Muscle of leg (tissue), 11 donors: ENCODE measurements around the gene CRYBA1. TPM values are rescaled to one million over a fixed set of nuclear protein-coding genes. Genes with fewer than 3 reads are reported as not detected.
A peak's percentile ranks its signal among the peaks of the same experiment; 100 is the strongest.
"Not testable (repeated sequence)": the region's sequence is repeated elsewhere in the genome, so short reads cannot be mapped to it uniquely, and the experiment has no call there.

Experiments used
- DNase-seq: peaks from one replicate; pipeline ENCODE4 v3.0.0; 2013
- H3K27ac ChIP-seq: one replicate; pipeline ENCODE4 v1.5.1; 2013; ENCODE audit warnings: mild to moderate bottlenecking, low read length, control low read depth
- H3K27me3 ChIP-seq: one replicate; pipeline ENCODE4 v1.6.1; 2013; ENCODE audit warnings: low read length; ENCODE audit not compliant: control insufficient read depth, insufficient read depth
- H3K36me3 ChIP-seq: one replicate; pipeline ENCODE4 v1.6.1; 2013; ENCODE audit warnings: low read length; ENCODE audit not compliant: control insufficient read depth, insufficient read depth
- H3K4me1 ChIP-seq: one replicate; pipeline ENCODE4 v1.6.1; 2013; ENCODE audit warnings: low read length; ENCODE audit not compliant: control insufficient read depth, insufficient read depth
- H3K4me3 ChIP-seq: one replicate; pipeline ENCODE4 v1.5.1; 2013; ENCODE audit warnings: low read length, control low read depth
- H3K9me3 ChIP-seq: replicated peaks from 2 replicates; pipeline ENCODE4 v1.6.1; 2013; ENCODE audit warnings: low read depth, low read length; ENCODE audit not compliant: control insufficient read depth
- WGBS: methylation state at CpG from one replicate; pipeline ENCODE4 v1.1.5; 2013; ENCODE audit warnings: missing lambda C conversion rate; ENCODE audit not compliant: insufficient coverage; 5-methylcytosine and 5-hydroxymethylcytosine counted together
- polyA plus RNA-seq, 8 donors: library from polyadenylated mRNA; unstranded; fragments of 120-200 nt; gene quantifications; one replicate each; pipeline versions ENCODE4 v1.2.1 to v1.2.3, GENCODE V29; 2013; ENCODE audit warnings: inconsistent platforms in 1 of 8, low replicate concordance in 1 of 8; ENCODE audit not compliant: insufficient read length in 8 of 8, insufficient read depth in 1 of 8
- total RNA-seq: library from RNA; stranded (reverse); fragments of 120-200 nt; gene quantifications from one replicate; pipeline ENCODE4 v1.2.4, GENCODE V29; 2013

The CRYBA1 gene
- total and polyA plus RNA-seq, 9 donors: not detected

DNA sequence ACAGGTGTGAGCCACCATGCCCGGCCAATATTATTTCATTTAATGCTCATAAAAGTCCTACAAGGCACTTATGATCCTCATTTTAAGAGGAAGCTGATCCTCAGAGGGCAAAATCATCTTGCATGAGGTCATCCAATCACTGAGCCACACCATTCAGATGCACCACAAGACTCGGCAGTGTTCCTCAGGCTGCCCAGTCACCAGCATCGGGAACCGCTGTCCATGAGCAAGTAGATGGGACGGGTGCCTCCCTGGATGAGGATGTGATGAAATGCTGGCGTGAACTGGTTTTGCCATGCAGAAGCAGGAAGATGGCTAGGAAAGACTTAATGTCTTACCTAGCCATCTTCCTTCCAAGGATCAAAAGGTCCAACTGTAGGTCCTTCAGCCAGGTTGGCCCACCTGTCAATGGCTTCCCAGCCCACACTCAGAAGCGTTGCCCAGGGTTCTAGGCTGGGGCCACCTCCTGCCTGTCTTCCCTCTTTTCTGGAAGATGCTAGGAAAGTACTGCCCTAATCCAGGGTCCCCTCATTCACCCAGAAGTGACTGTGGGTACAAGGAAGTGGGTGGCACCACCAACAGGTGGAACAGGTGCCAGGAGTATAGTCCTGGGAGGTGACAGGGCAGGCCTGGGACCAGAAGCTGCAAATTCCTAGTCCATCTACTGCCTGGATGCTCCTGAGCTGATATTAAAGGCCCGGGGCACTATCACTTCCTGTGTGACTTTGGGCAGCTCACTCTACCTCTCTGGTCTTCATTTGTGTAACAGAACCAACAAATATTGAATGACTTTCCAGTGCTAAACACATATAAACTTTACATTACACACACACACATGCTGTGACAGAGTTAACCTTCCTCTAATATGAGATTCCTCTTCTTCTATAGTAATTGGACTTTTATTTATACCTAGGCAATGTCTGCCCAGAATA lies 32.2 kb upstream of the CRYBA1 start:
- H3K36me3 ChIP-seq: no peaks in the 10 kb centered on the region
- H3K9me3 ChIP-seq: no peaks in the 10 kb centered on the region
- H3K27ac ChIP-seq: no peak overlapping the region
- WGBS: 100% methylated on average over 2 of the region's 8 CpGs
- no peak overlapping the region for H3K4me3 ChIP-seq
- DNase-seq: no peak
- no peaks in the 10 kb centered on the region for H3K27me3 ChIP-seq
- H3K4me1 ChIP-seq: peaks cover 6% of the 10 kb centered on the region

DNA sequence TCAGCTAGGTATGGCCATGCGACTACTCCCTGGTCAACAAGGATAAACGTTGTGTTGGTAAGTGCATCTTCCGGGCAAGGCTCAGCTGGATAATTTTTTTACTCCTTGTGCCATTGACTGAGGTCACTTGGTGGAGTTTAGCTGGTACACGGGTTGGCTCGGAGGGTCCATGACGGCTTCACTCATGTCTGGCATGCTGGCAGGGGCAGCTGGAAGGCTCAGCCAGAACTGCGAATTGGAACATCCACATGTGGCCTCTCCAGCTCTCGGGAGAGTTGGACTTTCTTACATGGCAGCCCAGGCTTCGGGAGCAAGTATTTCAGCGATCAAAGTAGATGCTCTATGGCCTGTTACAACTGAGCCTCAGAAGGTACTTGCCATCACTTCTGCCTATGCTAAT lies 31.5 kb upstream of the CRYBA1 start:
- DNase-seq: no peak
- H3K4me3 ChIP-seq: no peak overlapping the region
- no peaks in the 10 kb centered on the region for H3K36me3 ChIP-seq
- H3K27ac ChIP-seq: no peak overlapping the region
- H3K27me3 ChIP-seq: no peaks in the 10 kb centered on the region
- H3K4me1 ChIP-seq: peaks cover 6% of the 10 kb centered on the region
- H3K9me3 ChIP-seq: no peaks in the 10 kb centered on the region
- 77% methylated on average over 10 of the region's 10 CpGs for WGBS

DNA sequence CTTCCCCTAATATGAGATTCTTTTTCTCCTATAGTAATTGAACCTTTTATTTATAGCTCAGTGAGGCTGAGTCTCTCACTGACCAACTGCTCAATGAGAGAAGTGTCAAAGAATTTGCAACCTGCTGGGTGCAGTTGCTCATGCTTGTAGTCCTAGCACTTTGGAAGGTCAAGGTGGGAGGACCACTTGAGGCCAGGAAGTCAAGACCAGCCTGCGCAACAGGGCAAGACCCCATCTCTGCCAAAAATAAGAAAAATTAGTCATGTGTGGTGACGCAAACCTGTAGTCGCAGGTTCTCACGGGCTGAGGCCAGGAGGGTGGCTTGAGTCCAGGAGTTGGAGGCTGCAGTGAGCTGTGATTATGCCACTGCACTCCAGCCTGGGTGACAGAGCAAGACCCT lies 30.9 kb upstream of the CRYBA1 start:
- Histone ChIP-seq H3K9me3 (no peaks in the 10 kb centered on the region), H3K4me3 (no peak overlapping the region), H3K4me1 (peaks cover 6% of the 10 kb centered on the region), H3K27ac (no peak overlapping the region), H3K36me3 (no peaks in the 10 kb centered on the region), H3K27me3 (no peaks in the 10 kb centered on the region)
- DNase-seq: no peak
- 100% methylated on average over 1 of the region's 4 CpGs for WGBS

DNA sequence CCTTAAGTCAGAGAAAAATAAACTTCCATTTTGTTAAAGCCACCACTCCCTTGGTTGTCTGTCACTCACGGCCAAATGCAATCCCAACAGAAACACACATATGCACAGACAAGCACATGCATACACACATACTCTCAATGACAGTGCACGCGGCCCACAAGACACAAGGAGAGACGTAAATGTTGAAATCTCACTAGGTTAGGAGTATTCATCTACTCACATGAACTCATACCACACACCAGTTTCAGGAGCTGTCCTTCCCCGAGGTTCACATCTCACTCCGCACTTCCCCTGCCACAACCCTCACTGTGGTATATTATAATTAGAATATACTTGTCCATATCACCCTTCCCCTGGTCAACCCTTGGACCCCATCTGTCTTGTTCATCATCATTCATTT lies 30.5 kb upstream of the CRYBA1 start:
- DNase-seq: no peak
- Histone ChIP-seq H3K27ac (no peak overlapping the region), H3K9me3 (no peaks in the 10 kb centered on the region), H3K27me3 (no peaks in the 10 kb centered on the region), H3K36me3 (no peaks in the 10 kb centered on the region), H3K4me3 (no peak overlapping the region), H3K4me1 (peaks cover 6% of the 10 kb centered on the region)
- WGBS: 50% methylated on average over 1 of the region's 6 CpGs

GRCh38 chr17:29216856-29217255 lies 29.8 kb upstream of the CRYBA1 start:
- no peak overlapping the region for H3K4me3 ChIP-seq
- no peaks in the 10 kb centered on the region for H3K9me3 ChIP-seq
- peaks cover 6% of the 10 kb centered on the region for H3K4me1 ChIP-seq
- H3K27me3 ChIP-seq: no peaks in the 10 kb centered on the region
- no peak overlapping the region for H3K27ac ChIP-seq
- WGBS: 83% methylated on average over 2 of the region's 5 CpGs
- no peak for DNase-seq
- no peaks in the 10 kb centered on the region for H3K36me3 ChIP-seq

GRCh38 chr17:29219378-29220047 lies 27.1 kb upstream of the CRYBA1 start:
- H3K27ac ChIP-seq: no peak overlapping the region
- H3K4me1 ChIP-seq: peaks cover 6% of the 10 kb centered on the region
- H3K36me3 ChIP-seq: no peaks in the 10 kb centered on the region
- WGBS: 7% methylated on average over 9 of the region's 14 CpGs
- no peaks in the 10 kb centered on the region for H3K27me3 ChIP-seq
- no peaks in the 10 kb centered on the region for H3K9me3 ChIP-seq
- peak; percentile 84 for DNase-seq
- no peak overlapping the region for H3K4me3 ChIP-seq

- not testable (repeated sequence) for H3K27me3 ChIP-seq, H3K36me3 ChIP-seq, DNase-seq, H3K27ac ChIP-seq, H3K4me3 ChIP-seq, H3K9me3 ChIP-seq, H3K4me1 ChIP-seq
- WGBS: 91% methylated on average over 3 of the region's 11 CpGs
Observed at GRCh38 chr17:29221338-29221737, 25.3 kb upstream of the CRYBA1 start.

GRCh38 chr17:29225396-29225795 lies 21.3 kb upstream of the CRYBA1 start:
- no peaks in the 10 kb centered on the region for H3K36me3 ChIP-seq
- H3K4me3 ChIP-seq: no peak overlapping the region
- H3K4me1 ChIP-seq: no peaks in the 10 kb centered on the region
- DNase-seq: no peak
- no peaks in the 10 kb centered on the region for H3K27me3 ChIP-seq
- H3K27ac ChIP-seq: no peak overlapping the region
- no peaks in the 10 kb centered on the region for H3K9me3 ChIP-seq

- DNase-seq: no peak
- Histone ChIP-seq H3K36me3 (no peaks in the 10 kb centered on the region), H3K27ac (no peak overlapping the region), H3K4me3 (no peak overlapping the region), H3K4me1 (no peaks in the 10 kb centered on the region), H3K9me3 (no peaks in the 10 kb centered on the region), H3K27me3 (no peaks in the 10 kb centered on the region)
- no CpG with 5 or more reads among the region's 1 CpG for WGBS
Observed at GRCh38 chr17:29233301-29233700, 13.4 kb upstream of the CRYBA1 start.

DNA sequence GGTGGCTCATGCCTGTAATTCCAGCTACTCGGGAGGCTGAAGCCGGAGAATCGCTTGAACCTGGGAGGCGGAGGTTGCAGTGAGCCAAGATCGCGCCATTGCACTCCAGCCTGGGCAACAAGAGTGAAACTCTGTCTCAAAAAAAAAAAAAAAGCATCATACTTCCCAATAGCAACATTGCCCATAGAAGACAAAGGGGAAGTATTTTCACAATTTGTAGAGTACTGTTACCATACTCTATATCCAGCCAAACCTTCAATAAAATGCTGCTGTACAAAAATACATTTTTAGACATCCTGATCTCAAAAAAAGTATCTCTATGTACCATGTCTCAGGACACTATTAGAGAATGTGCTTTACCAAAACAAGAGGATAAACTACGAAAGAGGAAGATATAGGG lies 11.7 kb upstream of the CRYBA1 start:
- not testable (repeated sequence) for DNase-seq, H3K9me3 ChIP-seq, H3K27ac ChIP-seq, H3K27me3 ChIP-seq, H3K4me3 ChIP-seq, H3K4me1 ChIP-seq, H3K36me3 ChIP-seq
- whole genome bisulfite sequencing: 100% methylated on average over 1 of the region's 7 CpGs
